HL-60 (cell line): ENCODE measurements around the gene TMEM87B.

Experiments used
- DNase-seq, 2 experiments: peaks; one replicate each; pipeline ENCODE4 v3.0.0-alpha.2; 2010 to 2020; ENCODE audit warnings: low read depth in 1 of 2, low spot score in 1 of 2
- H3K27ac ChIP-seq: fragments of 250-450 bp; sonication (Bioruptor Pico); replicated peaks from 2 replicates; pipeline ENCODE4 v1.5.1; 2020; ENCODE audit warnings: mild to moderate bottlenecking, moderate library complexity
- H3K27me3 ChIP-seq: fragments of 250-450 bp; sonication (Bioruptor Pico); 2 replicates; pipeline ENCODE4 v1.5.1; 2021; ENCODE audit warnings: mild to moderate bottlenecking, moderate library complexity; ENCODE audit not compliant: insufficient read depth, poor library complexity, severe bottlenecking
- H3K4me3 ChIP-seq: replicated peaks from 2 replicates; pipeline ENCODE4 v1.5.1; 2011; ENCODE audit warnings: mild to moderate bottlenecking, control low read depth, low read length; ENCODE audit not compliant: insufficient read depth
- CTCF ChIP-seq: IDR thresholded peaks from one replicate; pipeline ENCODE4 v1.5.1; 2011; ENCODE audit warnings: low read length, control low read depth, inconsistent platforms; ENCODE audit not compliant: insufficient read depth
- GABPA ChIP-seq: IDR thresholded peaks from 2 replicates; pipeline ENCODE4 v1.6.1; 2012; ENCODE audit warnings: low read depth
- POLR2AphosphoS5 ChIP-seq: IDR thresholded peaks from 2 replicates; pipeline ENCODE4 v1.6.1; 2012; ENCODE audit warnings: low read depth
- REST ChIP-seq: IDR thresholded peaks from 2 replicates; pipeline ENCODE4 v1.6.1; 2012; ENCODE audit warnings: low read depth; ENCODE audit not compliant: insufficient replicate concordance
- SPI1 ChIP-seq: IDR thresholded peaks from 2 replicates; pipeline ENCODE4 v1.6.1; 2012; ENCODE audit warnings: low read depth, mild to moderate bottlenecking, borderline replicate concordance

Gene TMEM87B

GRCh38 chr2:112147382-112148168 is 92.5 kb downstream of the TMEM87B start:
- Histone ChIP-seq H3K27me3 (no peaks in the 10 kb centered on the region), H3K27ac (no peak overlapping the region), H3K4me3 (no peak overlapping the region)
- no peak for DNase-seq
- TF ChIP-seq SPI1: no peak
- no peak for TF ChIP-seq GABPA
- TF ChIP-seq CTCF: no peak
- TF ChIP-seq REST: no peak
- TF ChIP-seq POLR2AphosphoS5: no peak

- H3K27ac ChIP-seq: no peak overlapping the region
- DNase-seq: no peak
- no peak overlapping the region for H3K4me3 ChIP-seq
- no peaks in the 10 kb centered on the region for H3K27me3 ChIP-seq
- TF ChIP-seq POLR2AphosphoS5 (no peak), REST (no peak), CTCF (no peak)
Observed at GRCh38 chr2:112148477-112148876, 93.4 kb downstream of the TMEM87B start.

GRCh38 chr2:112149194-112149593 is 94.1 kb downstream of the TMEM87B start:
- Histone ChIP-seq H3K27ac (no peak overlapping the region), H3K4me3 (no peak overlapping the region), H3K27me3 (no peaks in the 10 kb centered on the region)
- TF ChIP-seq GABPA (no peak), SPI1 (no peak), CTCF (no peak), REST (no peak), POLR2AphosphoS5 (no peak)
- DNase-seq: no peak
